Keratinocyte (primary cell): ENCODE measurements around the gene TNS3. TPM values are rescaled to one million over a fixed set of nuclear protein-coding genes. Genes with fewer than 3 reads are reported as not detected.
"Not testable (repeated sequence)": the region's sequence is repeated elsewhere in the genome, so short reads cannot be mapped to it uniquely, and the experiment has no call there.

Source experiments
- DNase-seq: peaks from one replicate; pipeline ENCODE4 v3.0.0-alpha.2; 2011; ENCODE audit warnings: low read depth, missing footprints, low spot score
- FAIRE-seq: peaks from 2 replicates; lab custom pipeline; 2011; peaks lifted over from hg19 to GRCh38; lab: Jason Lieb, UNC
- H2AFZ ChIP-seq: 2 replicates; pipeline ENCODE4 v1.6.0; 2012; ENCODE audit warnings: low read length, control low read depth, inconsistent platforms; ENCODE audit not compliant: control insufficient read depth
- H3K27ac ChIP-seq: 2 replicates; pipeline ENCODE4 v1.5.1; 2011; ENCODE audit warnings: low read length; ENCODE audit not compliant: control insufficient read depth, insufficient read depth
- H3K27me3 ChIP-seq: 3 replicates; pipeline ENCODE4 v1.6.0; 2011; ENCODE audit warnings: low read length; ENCODE audit not compliant: control insufficient read depth, insufficient read depth; ENCODE audit errors: extremely low read depth
- H3K36me3 ChIP-seq, 2 experiments: 2 replicates in 1 of 2; 3 replicates in 1 of 2; pipeline ENCODE4 v1.5.1; 2011; ENCODE audit warnings: low read length in 2 of 2, mild to moderate bottlenecking in 1 of 2; ENCODE audit not compliant: control insufficient read depth in 2 of 2, insufficient read depth in 2 of 2; ENCODE audit errors: extremely low read depth in 1 of 2
- H3K4me1 ChIP-seq: 3 replicates; pipeline ENCODE4 v1.5.1; 2011; ENCODE audit warnings: low read length; ENCODE audit not compliant: control insufficient read depth, insufficient read depth; ENCODE audit errors: extremely low read depth
- H3K4me2 ChIP-seq: 3 replicates; pipeline ENCODE4 v1.6.0; 2011; ENCODE audit warnings: low read depth, low read length; ENCODE audit not compliant: control insufficient read depth, insufficient read depth; ENCODE audit errors: extremely low read depth
- H3K4me3 ChIP-seq, 3 experiments: fragments of 200-600 bp in 1 of 3; sonication (generic) in 1 of 3; 2 replicates in 2 of 3; 3 replicates in 1 of 3; pipeline ENCODE4 v1.5.1; 2011 to 2016; ENCODE audit warnings: low read length in 3 of 3, mild to moderate bottlenecking in 3 of 3, control low read depth in 2 of 3, inconsistent platforms in 1 of 3, low read depth in 1 of 3, mixed read lengths in 1 of 3, mixed run types in 1 of 3, moderate library complexity in 1 of 3; ENCODE audit not compliant: control insufficient read depth in 2 of 3, insufficient read depth in 2 of 3; ENCODE audit errors: extremely low read depth in 1 of 3
- H3K79me2 ChIP-seq: 2 replicates; pipeline ENCODE4 v1.6.0; 2012; ENCODE audit warnings: low read length; ENCODE audit not compliant: control insufficient read depth, insufficient read depth
- H3K9ac ChIP-seq: 3 replicates; pipeline ENCODE4 v1.6.0; 2011; ENCODE audit warnings: low read length; ENCODE audit not compliant: control insufficient read depth, insufficient read depth; ENCODE audit errors: extremely low read depth
- H3K9me1 ChIP-seq: 3 replicates; pipeline ENCODE4 v1.6.0; 2011; ENCODE audit warnings: low read length; ENCODE audit not compliant: control insufficient read depth, insufficient read depth; ENCODE audit errors: extremely low read depth
- H3K9me3 ChIP-seq: 2 replicates; pipeline ENCODE4 v1.5.1; 2012; ENCODE audit warnings: low read depth, low read length; ENCODE audit not compliant: control insufficient read depth
- H4K20me1 ChIP-seq: 3 replicates; pipeline ENCODE4 v1.6.0; 2011; ENCODE audit warnings: low read length; ENCODE audit not compliant: control insufficient read depth, insufficient read depth; ENCODE audit errors: extremely low read depth
- CTCF ChIP-seq, 3 experiments: IDR thresholded peaks in 1 of 3; conservative IDR thresholded peaks in 1 of 3; optimal IDR thresholded peaks in 1 of 3; 2 replicates in 2 of 3; 3 replicates in 1 of 3; pipeline versions ENCODE3 to v1.5.1; 2011; ENCODE audit warnings: low read length in 3 of 3, mild to moderate bottlenecking in 3 of 3, moderate library complexity in 2 of 3, control low read depth in 1 of 3, inconsistent platforms in 1 of 3; ENCODE audit not compliant: insufficient read depth in 2 of 3; ENCODE audit errors: extremely low read depth in 1 of 3
- EZH2 ChIP-seq: IDR thresholded peaks from one replicate; pipeline ENCODE4 v1.6.1; 2012; ENCODE audit warnings: inconsistent platforms, mild to moderate bottlenecking, low read length, moderate library complexity
- dilution Hi-C: fragments of 300-500 bp; cut with MboI; formaldehyde crosslinking; loops from one replicate; pipeline ENCODE4 v1.7.0; 2020; ENCODE audit warnings: low sequenced_read_pairs; ENCODE audit not compliant: extremely low pct_ligation_motif_present
- polyA plus RNA-seq, 5 experiments: library from polyadenylated mRNA; depleted of rRNA in 3 of 5; stranded (reverse) in 3 of 5; stranded (forward) in 1 of 5; unstranded in 1 of 5; fragments of >200 nt; gene quantifications; 1 replicate in 1 of 5; 2 replicates in 3 of 5; 3 replicates in 1 of 5; pipeline versions ENCODE4 v1.2.1 to v1.2.3, GENCODE V29; 2011 to 2012; ENCODE audit warnings: missing spikeins in 2 of 5, low read depth in 1 of 5, low replicate concordance in 1 of 5

TNS3 gene
- polyA plus RNA-seq, 1 donor (not counting 4 experiments of a cell fraction or from before 2014, with no cell fraction given), result 3.9 TPM

- H3K27ac ChIP-seq, result no peak overlapping the region
These were observed 9.3 kb upstream of the TNS3 start for GRCh38 chr7:47591089-47591654.

GRCh38 chr7:47590215-47590614 is 8.3 kb upstream of the TNS3 start:
- DNase-seq, H3K79me2 ChIP-seq, H3K4me3 ChIP-seq, H2AFZ ChIP-seq, FAIRE-seq, H3K36me3 ChIP-seq, H4K20me1 ChIP-seq, H3K9me3 ChIP-seq, H3K9me1 ChIP-seq, H3K27me3 ChIP-seq, H3K4me2 ChIP-seq, dilution Hi-C loops, H3K9ac ChIP-seq, H3K27ac ChIP-seq: not testable (repeated sequence)
- peaks cover 14% of the 10 kb centered on the region for H3K4me1 ChIP-seq

More at GRCh38 chr7:47591089-47591654, 9.3 kb upstream of the TNS3 start:
- no peak overlapping the region for H2AFZ ChIP-seq
- no peaks in the 10 kb centered on the region for H3K36me3 ChIP-seq
- no peaks in the 10 kb centered on the region for H3K79me2 ChIP-seq
- DNase-seq (no peak), FAIRE-seq (no peak)
- peaks cover 14% of the 10 kb centered on the region for H3K4me1 ChIP-seq
- H3K27me3 ChIP-seq, result no peaks in the 10 kb centered on the region
- H3K9ac ChIP-seq, result no peak overlapping the region
- H3K4me2 ChIP-seq, result peak overlapping the region; percentile 49
- no peaks in the 10 kb centered on the region for H4K20me1 ChIP-seq
- no peaks in the 10 kb centered on the region for H3K9me1 ChIP-seq
- no peak overlapping the region for H3K4me3 ChIP-seq
- TF ChIP-seq EZH2 (no peak), CTCF (optimal IDR thresholded peaks at IDR 0.05 in 1 of 3, IDR thresholded peaks at IDR 0.05 in 1 of 3, conservative IDR thresholded peaks at IDR 0.05 in 1 of 3; ENCODE audit: extremely low read depth in 1 of 3, insufficient read depth in 2 of 3, low read length in 3 of 3) (no peak)
- dilution Hi-C loops, result no loop called here
- no peaks in the 10 kb centered on the region for H3K9me3 ChIP-seq

- dilution Hi-C loops, result no loop called here
- FAIRE-seq, result no peak
- Histone ChIP-seq H3K27me3 (peaks cover 3% of the 10 kb centered on the region), H3K27ac (no peak overlapping the region), H3K9ac (no peak overlapping the region), H3K4me3 (no peak overlapping the region), H2AFZ (no peak overlapping the region), H3K79me2 (no peaks in the 10 kb centered on the region), H3K4me1 (peaks cover 14% of the 10 kb centered on the region), H4K20me1 (no peaks in the 10 kb centered on the region), H3K9me1 (no peaks in the 10 kb centered on the region), H3K4me2 (no peak overlapping the region), H3K9me3 (no peaks in the 10 kb centered on the region), H3K36me3 (no peaks in the 10 kb centered on the region)
- no peak for DNase-seq
- TF ChIP-seq EZH2 (no peak), CTCF (optimal IDR thresholded peaks at IDR 0.05 in 1 of 3, IDR thresholded peaks at IDR 0.05 in 1 of 3, conservative IDR thresholded peaks at IDR 0.05 in 1 of 3; ENCODE audit: extremely low read depth in 1 of 3, insufficient read depth in 2 of 3, low read length in 3 of 3) (no peak)
These were observed 6.9 kb upstream of the TNS3 start for GRCh38 chr7:47588704-47589225.
